Activated T-cell treated with anti-CD3 and anti-CD28 coated beads, Interleukin-2, amount 50 U/mL, for 24 hours (primary cell): Measurements from ENCODE around the gene OSTF1.

Experiments used
- DNase-seq: peaks from one replicate; pipeline ENCODE4 v3.0.0-alpha.2; 2020
- H3K27ac Mint-ChIP-seq: 2 replicates; pipeline ENCODE4 v1.8.0; 2020; ENCODE audit warnings: mild to moderate bottlenecking, mixed read lengths
- H3K27me3 Mint-ChIP-seq: 2 replicates; pipeline ENCODE4 v1.8.0; 2020; ENCODE audit warnings: mixed read lengths
- H3K36me3 Mint-ChIP-seq: 2 replicates; pipeline ENCODE4 v1.8.0; 2020; ENCODE audit warnings: low read depth, mixed read lengths
- H3K4me1 Mint-ChIP-seq: 2 replicates; pipeline ENCODE4 v1.8.0; 2020; ENCODE audit warnings: low read depth, mixed read lengths
- H3K4me3 Mint-ChIP-seq: 2 replicates; pipeline ENCODE4 v1.8.0; 2020; ENCODE audit warnings: mild to moderate bottlenecking, moderate library complexity, mixed read lengths
- H3K9me3 Mint-ChIP-seq: 2 replicates; pipeline ENCODE4 v1.8.0; 2020; ENCODE audit warnings: mixed read lengths

Gene OSTF1

DNA sequence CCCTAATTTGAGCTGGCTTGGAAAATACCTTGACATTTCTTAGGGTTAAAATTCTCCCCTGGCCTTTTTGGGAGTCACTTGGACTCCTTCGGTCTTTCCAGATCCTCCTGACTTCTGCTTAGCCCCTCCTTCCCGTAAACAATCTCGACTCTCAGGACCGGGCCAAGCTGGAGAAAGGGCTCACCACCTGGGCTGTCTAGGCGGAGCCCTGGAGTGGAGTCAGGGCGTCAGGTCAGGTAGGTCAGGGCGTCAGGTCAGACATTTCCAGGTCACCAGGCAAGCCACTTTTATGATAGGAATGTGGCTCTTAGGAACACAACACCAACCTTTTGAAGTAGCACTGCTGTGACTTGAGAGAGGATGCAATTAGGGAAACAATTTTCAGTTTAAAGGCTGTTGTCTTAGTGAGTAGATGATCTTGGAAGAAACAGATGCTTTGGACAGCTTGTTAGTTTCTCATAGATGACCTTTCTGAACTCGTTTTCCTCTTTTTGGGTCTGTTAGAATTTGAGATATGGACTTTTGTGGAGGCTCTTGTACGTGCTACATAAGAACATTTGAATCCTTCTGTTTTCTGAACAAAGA, 12.8 kb downstream of the OSTF1 start:
- H3K27ac Mint-ChIP-seq, result peak overlapping the region; percentile 51
- H3K4me1 Mint-ChIP-seq, result peaks cover 72% of the 10 kb centered on the region
- DNase-seq, result no peak
- H3K27me3 Mint-ChIP-seq, result no peaks in the 10 kb centered on the region
- H3K9me3 Mint-ChIP-seq, result no peaks in the 10 kb centered on the region
- no peak overlapping the region for H3K4me3 Mint-ChIP-seq
- H3K36me3 Mint-ChIP-seq, result peaks cover 63% of the 10 kb centered on the region

DNA sequence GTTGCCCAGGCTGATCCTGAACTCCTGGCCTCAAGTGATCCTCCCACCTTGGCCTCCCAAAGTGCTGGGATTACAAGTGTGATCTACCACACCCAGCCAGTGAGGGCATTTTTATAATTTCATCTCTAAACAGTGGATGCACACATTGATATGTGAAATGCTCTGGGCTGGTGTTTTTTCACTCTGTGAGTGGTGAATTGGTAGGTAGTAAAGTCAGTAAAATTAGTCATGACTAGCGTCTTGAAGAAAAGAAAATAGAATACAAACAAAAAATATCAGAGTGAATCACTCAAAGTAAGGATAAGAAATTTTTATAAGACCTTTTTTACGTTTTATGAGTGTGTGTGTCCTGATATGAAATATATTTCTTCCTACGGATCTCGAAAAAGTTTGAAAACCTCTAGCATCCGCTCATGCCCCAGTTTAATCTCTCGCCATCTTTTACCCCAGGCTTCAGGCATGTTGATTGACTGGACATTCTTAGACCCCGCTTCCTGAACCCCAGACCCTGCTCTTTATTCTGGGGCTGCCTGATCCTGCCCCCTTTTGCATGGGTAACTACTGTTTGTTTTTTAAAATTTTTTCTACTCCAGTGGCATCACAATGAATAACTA, 14.0 kb downstream of the OSTF1 start:
- Mint-ChIP-seq H3K27me3 (no peaks in the 10 kb centered on the region), H3K36me3 (peaks cover 58% of the 10 kb centered on the region), H3K4me1 (peaks cover 68% of the 10 kb centered on the region), H3K9me3 (no peaks in the 10 kb centered on the region), H3K27ac (peak overlapping the region; percentile 53), H3K4me3 (no peak overlapping the region)
- DNase-seq, result no peak

DNA sequence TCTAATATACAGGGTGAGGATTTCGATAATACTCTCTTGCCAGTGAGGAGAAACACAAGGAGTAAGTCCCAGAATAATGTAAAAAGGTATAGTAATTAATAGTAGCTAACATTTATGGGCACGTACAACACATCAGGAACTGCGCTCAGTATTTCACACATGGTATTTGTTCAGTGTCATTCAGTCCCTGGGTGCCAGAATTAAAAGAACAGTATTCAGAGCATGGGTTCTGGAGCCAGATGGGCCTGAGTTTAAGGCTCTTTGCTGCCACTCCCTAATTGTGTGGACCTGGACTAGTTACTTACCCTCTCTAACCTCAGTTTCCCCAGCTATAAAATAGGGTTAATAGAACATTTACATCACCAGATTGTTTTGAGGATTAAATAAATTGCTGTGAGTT, 16.3 kb downstream of the OSTF1 start:
- H3K27me3 Mint-ChIP-seq, result no peaks in the 10 kb centered on the region
- H3K27ac Mint-ChIP-seq, result peak overlapping the region; percentile 55
- DNase-seq, result no peak
- no peak overlapping the region for H3K4me3 Mint-ChIP-seq
- H3K9me3 Mint-ChIP-seq, result no peaks in the 10 kb centered on the region
- H3K4me1 Mint-ChIP-seq, result peaks cover 70% of the 10 kb centered on the region
- peaks cover 52% of the 10 kb centered on the region for H3K36me3 Mint-ChIP-seq

DNA sequence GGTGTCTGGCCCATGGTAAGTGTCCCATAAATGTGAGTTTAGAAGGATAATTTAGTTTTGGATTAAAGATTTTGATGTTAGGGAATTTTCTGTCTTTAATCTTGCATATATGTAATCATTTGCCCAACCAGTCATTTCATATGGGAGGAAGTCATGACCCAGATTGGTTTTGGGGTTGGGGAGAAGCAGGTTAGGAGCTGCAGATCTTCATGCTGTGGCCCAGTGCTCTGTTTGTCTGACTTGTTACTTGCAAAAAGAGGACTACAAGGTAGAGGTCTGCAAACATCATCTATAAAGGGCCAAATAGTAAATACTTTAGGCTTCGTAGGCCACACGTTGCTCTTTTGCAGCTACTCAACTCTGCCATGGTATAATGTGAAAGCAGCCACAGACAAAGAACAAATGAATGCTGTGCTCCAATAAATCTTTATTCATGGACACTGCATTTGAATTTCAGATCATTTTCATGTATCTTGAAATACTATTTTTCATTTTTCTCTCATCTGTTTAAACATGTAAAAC, 16.8 kb downstream of the OSTF1 start:
- H3K4me3 Mint-ChIP-seq, result no peak overlapping the region
- peak overlapping the region; percentile 55 for H3K27ac Mint-ChIP-seq
- H3K27me3 Mint-ChIP-seq, result no peaks in the 10 kb centered on the region
- no peaks in the 10 kb centered on the region for H3K9me3 Mint-ChIP-seq
- H3K4me1 Mint-ChIP-seq, result peaks cover 71% of the 10 kb centered on the region
- H3K36me3 Mint-ChIP-seq, result peaks cover 49% of the 10 kb centered on the region
- no peak for DNase-seq

DNA sequence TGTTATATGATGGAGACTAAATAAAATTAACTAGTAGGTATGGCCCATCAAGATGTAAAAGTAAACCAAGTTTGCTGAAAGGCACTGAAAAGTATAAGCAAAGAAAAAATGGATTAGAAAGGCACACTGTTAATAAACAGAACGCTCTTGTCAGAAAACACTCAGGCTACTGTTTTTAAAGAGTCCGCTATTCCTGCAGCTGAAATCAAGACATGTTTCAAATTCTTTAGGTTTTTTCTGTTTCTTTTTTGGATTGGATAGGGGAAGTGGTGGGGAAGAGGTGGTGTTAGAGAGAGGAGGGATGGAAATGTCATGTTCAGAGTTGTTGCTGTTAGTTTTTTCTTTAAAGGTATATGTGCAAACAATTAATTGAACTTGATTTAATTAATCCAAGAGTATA, 17.5 kb downstream of the OSTF1 start:
- Mint-ChIP-seq H3K36me3 (peaks cover 44% of the 10 kb centered on the region), H3K27me3 (no peaks in the 10 kb centered on the region), H3K4me1 (peaks cover 76% of the 10 kb centered on the region), H3K27ac (peak overlapping the region; percentile 15), H3K9me3 (no peaks in the 10 kb centered on the region), H3K4me3 (no peak overlapping the region)
- DNase-seq, result no peak

DNA sequence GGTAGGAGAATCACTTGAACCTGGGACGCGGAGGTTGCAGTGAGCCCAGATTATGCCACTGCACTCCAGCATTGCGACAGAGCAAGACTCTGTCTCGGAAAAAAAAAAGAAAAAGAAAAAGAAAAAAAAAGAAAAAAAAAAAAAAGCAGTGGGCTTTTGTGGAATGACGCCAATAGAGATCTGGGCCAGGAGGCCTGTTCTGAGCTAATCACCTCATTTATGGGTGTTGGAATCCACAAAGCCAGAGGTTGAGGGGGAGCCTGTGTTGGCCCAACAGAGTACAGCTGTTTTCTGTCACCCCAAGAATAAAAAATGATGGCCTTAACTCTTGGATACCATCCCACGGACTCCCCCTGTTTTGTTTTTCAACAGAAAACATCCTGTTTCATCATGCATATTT, 18.5 kb downstream of the OSTF1 start:
- Mint-ChIP-seq H3K27ac (no peak overlapping the region), H3K9me3 (no peaks in the 10 kb centered on the region), H3K4me1 (peaks cover 75% of the 10 kb centered on the region), H3K27me3 (no peaks in the 10 kb centered on the region), H3K36me3 (peaks cover 35% of the 10 kb centered on the region), H3K4me3 (no peak overlapping the region)
- DNase-seq, result no peak

DNA sequence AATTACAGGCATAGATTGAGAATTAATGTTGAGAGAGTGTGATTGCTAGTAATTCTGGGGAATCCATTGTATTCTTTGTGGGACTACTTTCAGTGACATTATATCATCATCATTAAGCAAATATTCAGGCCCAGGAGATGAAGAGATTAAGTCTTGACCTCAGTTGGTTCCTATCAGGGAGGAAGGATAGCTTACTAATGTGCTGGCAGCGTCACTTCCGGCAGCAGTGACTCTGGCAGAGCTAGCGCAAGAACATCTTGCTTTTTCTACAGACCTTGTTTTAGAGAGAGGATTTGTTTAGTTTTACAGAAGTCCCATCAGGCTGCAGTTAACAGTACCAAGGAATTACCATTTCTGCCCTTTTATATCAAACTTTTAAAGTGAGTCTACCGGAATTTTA, 20.3 kb downstream of the OSTF1 start:
- peaks cover 24% of the 10 kb centered on the region for H3K36me3 Mint-ChIP-seq
- H3K4me1 Mint-ChIP-seq, result peaks cover 76% of the 10 kb centered on the region
- H3K27me3 Mint-ChIP-seq, result no peaks in the 10 kb centered on the region
- no peak for DNase-seq
- H3K9me3 Mint-ChIP-seq, result no peaks in the 10 kb centered on the region
- H3K27ac Mint-ChIP-seq, result peak overlapping the region; percentile 72
- H3K4me3 Mint-ChIP-seq, result no peak overlapping the region

DNA sequence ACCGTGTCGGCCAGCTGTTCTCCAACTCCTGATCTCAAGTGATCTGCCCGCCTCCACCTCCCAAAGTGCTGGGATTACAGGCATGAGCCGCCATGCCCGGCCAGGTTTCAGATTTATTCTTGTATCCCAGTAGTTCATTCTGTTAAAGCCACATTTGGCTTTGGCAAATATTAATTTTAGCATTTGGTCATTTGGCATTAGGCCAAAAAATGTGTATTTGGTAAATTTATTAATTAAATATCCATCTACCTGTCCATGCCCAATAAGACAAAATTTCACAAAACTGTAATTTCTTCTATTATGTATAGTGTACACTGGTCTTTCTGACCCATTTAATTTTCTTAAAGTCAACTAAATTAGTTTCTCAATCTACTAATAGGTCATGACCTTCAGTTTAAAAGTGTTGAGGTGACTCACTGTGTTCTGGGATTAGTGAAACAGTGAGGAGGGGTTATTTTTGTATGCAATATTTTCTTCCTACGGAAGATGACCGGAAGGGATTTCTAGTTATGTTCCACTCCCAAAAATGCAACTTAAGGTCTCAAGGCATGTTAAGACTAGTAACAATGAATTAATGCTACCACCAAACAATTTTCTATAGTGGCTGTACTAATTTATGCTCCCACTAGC, 21.0 kb downstream of the OSTF1 start:
- H3K9me3 Mint-ChIP-seq, result no peaks in the 10 kb centered on the region
- no peak overlapping the region for H3K27ac Mint-ChIP-seq
- no peak for DNase-seq
- H3K36me3 Mint-ChIP-seq, result peaks cover 22% of the 10 kb centered on the region
- H3K4me1 Mint-ChIP-seq, result peaks cover 78% of the 10 kb centered on the region
- no peaks in the 10 kb centered on the region for H3K27me3 Mint-ChIP-seq
- H3K4me3 Mint-ChIP-seq, result no peak overlapping the region

DNA sequence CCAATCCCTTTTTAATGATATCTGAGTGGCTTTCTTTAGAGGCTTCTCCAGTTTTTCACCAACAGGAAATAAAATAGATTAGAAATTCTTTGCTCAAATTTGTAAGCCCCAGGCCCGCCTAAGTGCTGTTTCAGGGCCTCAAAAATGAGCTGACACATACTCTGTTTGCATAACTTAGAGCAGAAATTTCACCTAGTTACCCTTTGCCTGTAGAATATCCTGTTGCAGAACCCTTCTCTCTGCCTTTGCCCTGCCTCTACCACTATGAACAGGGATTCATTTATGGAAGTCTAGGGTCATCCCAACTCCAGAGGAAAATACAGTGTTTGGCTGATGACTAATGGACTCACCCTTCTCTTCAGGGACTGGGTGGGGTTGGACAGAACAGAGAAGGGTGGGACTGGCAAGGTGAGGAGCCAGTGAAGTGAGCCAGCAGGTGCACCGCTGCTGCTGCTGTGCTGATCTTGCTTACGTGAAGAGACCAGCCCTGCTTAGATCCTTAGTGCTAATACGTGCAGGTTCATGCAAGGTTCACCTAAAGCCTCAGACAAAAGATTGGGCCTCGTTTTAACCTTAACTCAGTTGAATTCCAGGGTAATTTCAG, 22.8 kb downstream of the OSTF1 start:
- H3K9me3 Mint-ChIP-seq, result no peaks in the 10 kb centered on the region
- no peak overlapping the region for H3K27ac Mint-ChIP-seq
- H3K27me3 Mint-ChIP-seq, result no peaks in the 10 kb centered on the region
- H3K4me1 Mint-ChIP-seq, result peaks cover 63% of the 10 kb centered on the region
- no peak overlapping the region for H3K4me3 Mint-ChIP-seq
- peaks cover 12% of the 10 kb centered on the region for H3K36me3 Mint-ChIP-seq
- no peak for DNase-seq

DNA sequence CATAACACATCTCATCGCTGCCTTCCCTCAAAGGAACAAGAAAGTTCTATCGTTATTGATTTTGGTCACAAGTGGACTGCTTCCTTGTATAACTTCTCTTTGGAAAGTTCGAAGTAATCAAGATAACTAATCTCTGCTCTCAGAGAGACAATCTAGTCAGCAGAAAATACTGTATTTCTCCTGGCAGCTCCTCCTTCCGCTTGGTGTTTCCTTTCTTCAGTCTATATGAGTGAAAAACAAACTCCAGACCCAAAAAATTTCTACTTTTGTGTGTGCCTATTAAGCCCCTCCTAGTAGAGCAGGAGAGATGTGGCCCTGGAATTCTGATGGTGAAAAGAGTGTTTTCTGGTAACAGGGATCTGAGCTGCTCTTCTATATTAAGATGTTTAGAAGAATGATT, 24.5 kb downstream of the OSTF1 start:
- H3K27ac Mint-ChIP-seq, result no peak overlapping the region
- peaks cover 64% of the 10 kb centered on the region for H3K4me1 Mint-ChIP-seq
- no peak for DNase-seq
- H3K36me3 Mint-ChIP-seq, result peaks cover 10% of the 10 kb centered on the region
- H3K4me3 Mint-ChIP-seq, result no peak overlapping the region
- no peaks in the 10 kb centered on the region for H3K27me3 Mint-ChIP-seq
- H3K9me3 Mint-ChIP-seq, result peaks cover 1% of the 10 kb centered on the region

DNA sequence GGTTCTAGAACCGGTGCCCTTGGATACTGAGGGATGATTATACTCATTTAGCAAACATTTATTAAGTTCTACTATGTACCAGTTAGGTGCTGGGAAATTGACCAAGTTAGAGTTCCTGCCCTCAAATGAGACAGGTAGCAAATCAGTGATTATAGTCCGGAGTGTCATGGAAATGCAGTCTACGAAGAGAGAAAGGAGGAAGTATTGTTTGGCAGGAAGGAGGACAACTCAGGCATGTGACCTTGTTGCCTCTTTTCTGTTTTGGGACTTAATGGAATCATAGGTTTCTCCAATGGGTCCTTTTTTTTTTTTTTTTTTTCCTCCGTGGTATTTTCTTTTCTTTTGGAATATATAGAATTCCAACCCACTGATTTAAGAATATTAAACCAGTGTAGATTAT, 28.0 kb downstream of the OSTF1 start:
- Mint-ChIP-seq H3K27ac (peak overlapping the region; percentile 75), H3K27me3 (no peaks in the 10 kb centered on the region), H3K9me3 (peaks cover 8% of the 10 kb centered on the region), H3K4me1 (peaks cover 67% of the 10 kb centered on the region), H3K36me3 (peaks cover 38% of the 10 kb centered on the region), H3K4me3 (no peak overlapping the region)
- no peak for DNase-seq

DNA sequence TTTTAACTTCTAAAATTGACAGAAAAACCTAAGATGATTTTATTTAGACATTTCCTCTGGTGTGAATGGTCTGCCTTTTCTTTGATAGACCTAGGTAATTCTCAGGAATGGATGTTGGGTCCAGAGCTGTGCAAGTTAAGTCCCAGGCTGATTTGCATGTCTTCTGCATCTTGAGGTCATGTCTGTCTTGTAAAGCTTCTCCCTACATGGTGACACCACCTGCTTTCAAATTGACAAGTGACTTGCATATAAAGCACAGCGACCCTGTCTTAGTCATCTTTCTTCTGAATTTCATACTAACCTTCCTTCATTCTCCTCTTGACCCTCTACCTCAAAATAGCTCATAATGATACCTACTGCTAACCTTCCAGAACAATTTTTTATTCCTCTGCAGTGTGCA, 29.2 kb downstream of the OSTF1 start:
- Mint-ChIP-seq H3K27ac (peak overlapping the region; percentile 87), H3K9me3 (peaks cover 8% of the 10 kb centered on the region), H3K27me3 (no peaks in the 10 kb centered on the region), H3K4me1 (peaks cover 61% of the 10 kb centered on the region), H3K36me3 (peaks cover 49% of the 10 kb centered on the region), H3K4me3 (no peak overlapping the region)
- no peak for DNase-seq

DNA sequence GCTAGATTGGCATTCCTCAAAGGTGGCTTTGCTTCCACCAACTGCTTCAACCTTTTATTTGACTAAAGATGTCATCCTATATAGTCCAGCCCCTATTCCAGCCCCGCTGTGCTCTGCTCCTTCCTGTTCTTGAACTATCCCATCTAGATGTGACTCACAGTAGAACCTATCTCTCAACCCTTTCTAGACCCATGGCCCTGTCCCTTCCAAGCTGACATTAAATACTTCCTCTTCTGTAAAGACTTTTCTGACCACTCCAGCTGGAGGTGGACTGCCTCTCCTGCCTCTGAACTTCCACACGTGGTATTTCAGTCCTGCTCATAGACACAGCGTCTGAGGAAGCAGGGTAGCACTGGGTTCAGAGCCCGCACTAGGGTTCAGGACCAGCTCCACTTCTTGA, 32.4 kb downstream of the OSTF1 start:
- H3K4me3 Mint-ChIP-seq, result no peak overlapping the region
- H3K4me1 Mint-ChIP-seq, result peaks cover 61% of the 10 kb centered on the region
- H3K9me3 Mint-ChIP-seq, result peaks cover 8% of the 10 kb centered on the region
- H3K27ac Mint-ChIP-seq, result peak overlapping the region; percentile 18
- H3K27me3 Mint-ChIP-seq, result no peaks in the 10 kb centered on the region
- no peak for DNase-seq
- peaks cover 70% of the 10 kb centered on the region for H3K36me3 Mint-ChIP-seq

DNA sequence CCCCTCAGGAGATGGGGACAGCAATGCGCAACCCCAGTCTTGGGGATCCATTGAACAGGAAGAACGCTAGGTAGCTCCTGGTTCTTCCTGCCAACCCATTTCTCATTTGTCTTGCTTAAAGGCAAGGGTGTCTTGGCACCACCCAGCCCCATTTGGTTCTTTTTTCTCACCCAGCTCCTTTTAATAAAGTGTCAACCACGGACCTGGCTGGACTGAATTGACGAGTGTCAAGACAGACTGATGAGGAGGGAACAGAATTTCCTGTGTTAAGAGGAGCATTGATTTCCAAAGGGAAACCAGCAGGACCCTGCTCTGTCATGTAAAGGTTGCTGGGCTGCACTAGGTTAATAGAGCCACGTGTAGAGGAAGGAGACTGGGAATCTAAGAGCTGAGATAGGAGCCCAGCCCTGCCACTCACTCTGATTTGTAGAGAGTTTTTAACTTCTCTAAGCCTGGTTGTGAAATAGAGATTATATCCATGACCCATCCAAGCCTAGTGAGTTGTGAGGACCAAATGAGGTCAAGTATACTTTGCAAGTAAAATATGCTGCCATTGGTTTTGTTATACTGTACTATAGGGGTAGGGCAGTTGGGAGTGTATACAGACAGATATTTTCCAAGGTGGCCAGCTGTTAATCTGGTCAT, 33.7 kb downstream of the OSTF1 start:
- H3K27ac Mint-ChIP-seq, result no peak overlapping the region
- peaks cover 74% of the 10 kb centered on the region for H3K36me3 Mint-ChIP-seq
- H3K9me3 Mint-ChIP-seq, result peaks cover 8% of the 10 kb centered on the region
- DNase-seq, result no peak
- no peak overlapping the region for H3K4me3 Mint-ChIP-seq
- peaks cover 56% of the 10 kb centered on the region for H3K4me1 Mint-ChIP-seq
- H3K27me3 Mint-ChIP-seq, result no peaks in the 10 kb centered on the region
